SK-N-SH (cell line): ENCODE measurements around the gene HS1BP3. TPM values are rescaled to one million over a fixed set of nuclear protein-coding genes. Genes with fewer than 3 reads are reported as not detected.

Experiments used
- CTCF ChIA-PET: fragments of 300-600, 350-600 bp; formaldehyde crosslinking; extraction: SDS; loops from one replicate; lab custom pipeline; 2021; lab: Yijun Ruan, JAX
- POLR2A ChIA-PET: fragments of 350-600 bp; sonication (Branson Sonifier 250); formaldehyde crosslinking; extraction: SDS; loops from one replicate; lab custom pipeline; 2020; ENCODE audit warnings: antibody characterized with exemption, inconsistent platforms; lab: Yijun Ruan, JAX
- DNase-seq: peaks from one replicate; pipeline ENCODE4 v3.0.0; 2012
- H2AFZ ChIP-seq: fragments of 200-600 bp; sonication (generic); 2 replicates; pipeline ENCODE4 v1.8.1; 2016; ENCODE audit warnings: antibody characterized with exemption, mild to moderate bottlenecking, low read depth
- H3F3A ChIP-seq: fragments of 200-600 bp; sonication (generic); replicated peaks from 2 replicates; pipeline ENCODE3; 2016; ENCODE audit warnings: antibody characterized with exemption, mild to moderate bottlenecking; ENCODE audit not compliant: insufficient read depth
- H3K27ac ChIP-seq, 2 experiments: fragments of 200-500 bp in 1 of 2; fragments of 200-600 bp in 1 of 2; sonication (Bioruptor generic) in 1 of 2; sonication (generic), shearing (Covaris generic) in 1 of 2; 2 replicates each; pipeline versions ENCODE4 v1.5.1 to v1.6.1; 2014 to 2016; ENCODE audit warnings: low read depth in 2 of 2, inconsistent platforms in 1 of 2, low read length in 1 of 2, mild to moderate bottlenecking in 1 of 2, mixed read lengths in 1 of 2
- H3K27me3 ChIP-seq: fragments of 200-600 bp; sonication (generic), shearing (Covaris generic); 2 replicates; pipeline ENCODE4 v1.6.1; 2016; ENCODE audit warnings: mixed run types; ENCODE audit not compliant: insufficient read depth
- H3K36me3 ChIP-seq, 2 experiments: fragments of 200-500 bp in 1 of 2; fragments of 200-600 bp in 1 of 2; sonication (Bioruptor generic) in 1 of 2; sonication (generic) in 1 of 2; replicated peaks in 1 of 2; 2 replicates each; pipeline versions ENCODE3 to v1.5.1; 2014 to 2016; ENCODE audit warnings: low read length in 1 of 2, mild to moderate bottlenecking in 1 of 2; ENCODE audit not compliant: insufficient read depth in 2 of 2, control insufficient read depth in 1 of 2
- H3K4me1 ChIP-seq, 2 experiments: fragments of 200-500 bp in 1 of 2; fragments of 200-600 bp in 1 of 2; sonication (Bioruptor generic) in 1 of 2; sonication (generic), shearing (Covaris generic) in 1 of 2; 2 replicates each; pipeline versions ENCODE4 v1.5.1 to v1.6.1; 2014 to 2016; ENCODE audit warnings: low read depth in 1 of 2, low read length in 1 of 2, mixed run types in 1 of 2; ENCODE audit not compliant: insufficient read depth in 2 of 2, control insufficient read depth in 1 of 2
- H3K4me2 ChIP-seq: fragments of 200-600 bp; sonication (generic), shearing (Covaris generic); 2 replicates; pipeline ENCODE4 v1.6.1; 2017; ENCODE audit warnings: mixed run types
- H3K4me3 ChIP-seq, 2 experiments: fragments of 200-500 bp in 1 of 2; fragments of 200-600 bp in 1 of 2; sonication (Bioruptor generic) in 1 of 2; sonication (generic), shearing (Covaris generic) in 1 of 2; 2 replicates each; pipeline versions ENCODE4 v1.5.1 to v1.8.1; 2014 to 2016; ENCODE audit warnings: low read depth in 2 of 2, inconsistent platforms in 1 of 2, low read length in 1 of 2, mild to moderate bottlenecking in 1 of 2, mixed read lengths in 1 of 2, moderate library complexity in 1 of 2
- H3K79me2 ChIP-seq: fragments of 200-600 bp; sonication (generic); 2 replicates; pipeline ENCODE4 v1.8.1; 2017; ENCODE audit warnings: mild to moderate bottlenecking; ENCODE audit not compliant: insufficient read depth
- H3K9ac ChIP-seq: fragments of 200-600 bp; sonication (generic); 2 replicates; pipeline ENCODE4 v1.6.1; 2017; ENCODE audit warnings: mixed run types
- H3K9me2 ChIP-seq: fragments of 200-600 bp; sonication (generic); 2 replicates; pipeline ENCODE4 v1.6.1; 2017; ENCODE audit warnings: mixed run types
- H3K9me3 ChIP-seq: fragments of 200-600 bp; sonication (generic); 2 replicates; pipeline ENCODE4 v1.6.1; 2017; ENCODE audit warnings: mixed run types, mild to moderate bottlenecking, moderate library complexity
- H4K20me1 ChIP-seq: fragments of 200-600 bp; sonication (generic); 2 replicates; pipeline ENCODE4 v1.6.1; 2017; ENCODE audit warnings: mild to moderate bottlenecking, mixed run types; ENCODE audit not compliant: insufficient read depth
- ELF1 ChIP-seq: IDR thresholded peaks from 2 replicates; pipeline ENCODE4 v1.4.0; 2012
- EP300 ChIP-seq, 2 experiments: IDR thresholded peaks; 2 replicates each; pipeline versions ENCODE4 v1.4.0 to v1.6.1; 2012; ENCODE audit warnings: borderline replicate concordance in 1 of 2, low read depth in 1 of 2, low read length in 1 of 2
- GATA2 ChIP-seq: sonication (generic); formaldehyde crosslinking; IDR thresholded peaks from 2 replicates; pipeline ENCODE4 v1.5.0; 2020; ENCODE audit warnings: mild to moderate bottlenecking, missing genetic modification reagents
- NFIC ChIP-seq: IDR thresholded peaks from 2 replicates; pipeline ENCODE4 v1.4.0; 2012; ENCODE audit warnings: borderline replicate concordance
- NRF1 ChIP-seq: IDR thresholded peaks from 2 replicates; pipeline ENCODE4 v1.6.1; 2012; ENCODE audit warnings: low read depth, mild to moderate bottlenecking, low read length
- POLR2AphosphoS5 ChIP-seq: IDR thresholded peaks from 2 replicates; pipeline ENCODE4 v1.6.1; 2012; ENCODE audit warnings: low read depth, low read length
- RCOR1 ChIP-seq: fragments of 150-350 bp; IDR thresholded peaks from 2 replicates; pipeline ENCODE4 v1.6.1; 2017; ENCODE audit warnings: antibody characterized with exemption, low read length
- RXRA ChIP-seq: IDR thresholded peaks from 2 replicates; pipeline ENCODE4 v1.4.0; 2012; ENCODE audit warnings: low read depth, mild to moderate bottlenecking, borderline replicate concordance
- TCF12 ChIP-seq: IDR thresholded peaks from 2 replicates; pipeline ENCODE4 v1.4.0; 2012
- TEAD4 ChIP-seq: IDR thresholded peaks from 2 replicates; pipeline ENCODE4 v1.4.0; 2012; ENCODE audit warnings: mild to moderate bottlenecking, borderline replicate concordance; ENCODE audit not compliant: insufficient read depth
- USF2 ChIP-seq: fragments of 150-350 bp; IDR thresholded peaks from 2 replicates; pipeline ENCODE4 v1.6.1; 2017; ENCODE audit warnings: antibody characterized with exemption, low read length, low read depth, borderline replicate concordance
- YY1 ChIP-seq: IDR thresholded peaks from 2 replicates; pipeline ENCODE4 v1.4.0; 2012; ENCODE audit warnings: low read depth, mild to moderate bottlenecking
- WGBS: methylation state at CpG from one replicate; pipeline ENCODE4 v1.1.6; 2017; ENCODE audit warnings: low lambda C conversion rate; 5-methylcytosine and 5-hydroxymethylcytosine counted together
- polyA plus RNA-seq, 3 experiments: library from polyadenylated mRNA; depleted of rRNA; stranded (reverse); fragments of >200 nt; gene quantifications; 2 replicates each; pipeline ENCODE4 v1.2.3, GENCODE V29; 2012
- TF ChIP-seq, protein P1 (sequence below): IDR thresholded peaks from 2 replicates; pipeline ENCODE4 v1.4.0; 2012; ENCODE audit warnings: low read depth, borderline replicate concordance
- TF ChIP-seq, protein P2 (sequence below): fragments of 200-600 bp; sonication (generic); IDR thresholded peaks from 2 replicates; pipeline ENCODE4 v1.6.1; 2017; ENCODE audit warnings: antibody characterized with exemption, mild to moderate bottlenecking, moderate library complexity
- TF ChIP-seq, protein P3 (sequence below): fragments of 150-350 bp; IDR thresholded peaks from 2 replicates; pipeline ENCODE4 v1.6.1; 2016; ENCODE audit warnings: mild to moderate bottlenecking, low read depth, low read length

The HS1BP3 gene
- polyA plus RNA-seq, 1 of the 3 experiments (the other 2 are of a cell fraction), result 20.1 TPM

DNA sequence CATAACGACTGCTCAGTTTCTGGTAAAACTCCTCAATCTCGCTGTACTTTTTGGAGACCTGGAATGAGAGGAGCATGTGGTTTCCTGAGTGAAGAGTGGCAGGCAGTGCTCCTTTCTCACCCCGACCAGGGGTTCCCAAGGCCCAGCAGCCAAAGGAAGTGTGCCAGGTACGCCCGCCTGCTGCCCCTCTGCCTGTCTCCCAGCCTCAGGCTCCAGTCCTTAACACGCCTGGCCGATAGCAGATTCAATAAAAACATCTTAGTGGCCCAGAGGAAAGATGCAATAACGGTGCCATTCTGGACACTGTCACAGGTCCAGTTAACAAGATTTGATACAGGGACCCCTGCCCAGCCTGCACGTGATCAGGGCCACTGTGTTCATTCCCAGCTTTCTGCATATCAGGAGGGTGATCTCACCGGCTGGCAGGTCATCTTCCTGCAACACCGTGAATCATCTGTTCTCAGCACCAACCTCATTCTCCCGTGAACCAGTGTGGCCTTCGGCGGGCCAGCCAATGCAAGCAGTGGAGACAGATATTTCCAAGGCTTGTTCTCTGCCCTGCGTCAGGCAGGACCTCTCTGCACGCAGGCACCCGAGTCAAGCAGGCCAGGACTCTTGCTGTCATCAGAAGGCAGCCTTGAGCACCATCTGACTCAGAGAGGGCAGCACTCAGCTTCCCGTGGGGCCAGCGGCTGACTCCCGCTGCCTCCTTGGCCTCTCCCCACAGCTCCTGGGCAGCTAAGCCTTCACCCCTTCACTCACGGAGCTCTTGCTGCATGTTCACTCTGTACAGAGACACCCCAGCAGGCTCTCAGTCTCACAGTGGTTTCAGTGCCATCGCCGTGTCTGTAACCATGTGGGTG lies 9.5 kb downstream of the HS1BP3 start:
- H3K9me3 ChIP-seq, result no peaks in the 10 kb centered on the region
- peaks cover 13 to 18% of the 10 kb centered on the region in 2 experiments; a peak in 3 of 4 replicates for H3K4me1 ChIP-seq
- H4K20me1 ChIP-seq, result peaks cover 9% of the 10 kb centered on the region
- DNase-seq, result no peak
- no peaks in the 10 kb centered on the region for H3K9me2 ChIP-seq
- CTCF ChIA-PET, result interaction anchor here (0.8 to 10.9 kb wide), 39 partner anchors 8 to 338 kb away, joined by 3 to 188 read pairs (median 10); partner anchors contain the start of genes GDF7, HS1BP3 and RHOB
- H3K4me3 ChIP-seq, result no peak overlapping the region
- no peak overlapping the region for H3K9ac ChIP-seq
- H3K36me3 ChIP-seq, result peaks cover 0 to 19% of the 10 kb centered on the region in 2 experiments
- no peaks in the 10 kb centered on the region for H3K79me2 ChIP-seq
- H3K27me3 ChIP-seq, result no peaks in the 10 kb centered on the region
- H3F3A ChIP-seq, result peaks cover 4% of the 10 kb centered on the region
- 78% methylated on average over 23 of the region's 23 CpGs for WGBS
- H3K27ac ChIP-seq, result no peak overlapping the region
- TF ChIP-seq NRF1 (no peak), YY1 (no peak), USF2 (no peak), NFIC (no peak), EP300 (IDR thresholded peaks at IDR 0.05; ENCODE audit: borderline replicate concordance in 1 of 2, low read depth in 1 of 2, low read length in 1 of 2) (no peak), TEAD4 (no peak), GATA2 (peak; percentile 40; the same call in 1 of the 2 replicates), ELF1 (no peak), RCOR1 (no peak), POLR2AphosphoS5 (no peak), RXRA (no peak), TCF12 (no peak; the same call in 1 of the 2 replicates)
- TF ChIP-seq, protein P1, sequence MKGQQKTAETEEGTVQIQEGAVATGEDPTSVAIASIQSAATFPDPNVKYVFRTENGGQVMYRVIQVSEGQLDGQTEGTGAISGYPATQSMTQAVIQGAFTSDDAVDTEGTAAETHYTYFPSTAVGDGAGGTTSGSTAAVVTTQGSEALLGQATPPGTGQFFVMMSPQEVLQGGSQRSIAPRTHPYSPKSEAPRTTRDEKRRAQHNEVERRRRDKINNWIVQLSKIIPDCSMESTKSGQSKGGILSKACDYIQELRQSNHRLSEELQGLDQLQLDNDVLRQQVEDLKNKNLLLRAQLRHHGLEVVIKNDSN, result peak; percentile 27; the same call in 1 of the 2 replicates
- TF ChIP-seq, protein P2, sequence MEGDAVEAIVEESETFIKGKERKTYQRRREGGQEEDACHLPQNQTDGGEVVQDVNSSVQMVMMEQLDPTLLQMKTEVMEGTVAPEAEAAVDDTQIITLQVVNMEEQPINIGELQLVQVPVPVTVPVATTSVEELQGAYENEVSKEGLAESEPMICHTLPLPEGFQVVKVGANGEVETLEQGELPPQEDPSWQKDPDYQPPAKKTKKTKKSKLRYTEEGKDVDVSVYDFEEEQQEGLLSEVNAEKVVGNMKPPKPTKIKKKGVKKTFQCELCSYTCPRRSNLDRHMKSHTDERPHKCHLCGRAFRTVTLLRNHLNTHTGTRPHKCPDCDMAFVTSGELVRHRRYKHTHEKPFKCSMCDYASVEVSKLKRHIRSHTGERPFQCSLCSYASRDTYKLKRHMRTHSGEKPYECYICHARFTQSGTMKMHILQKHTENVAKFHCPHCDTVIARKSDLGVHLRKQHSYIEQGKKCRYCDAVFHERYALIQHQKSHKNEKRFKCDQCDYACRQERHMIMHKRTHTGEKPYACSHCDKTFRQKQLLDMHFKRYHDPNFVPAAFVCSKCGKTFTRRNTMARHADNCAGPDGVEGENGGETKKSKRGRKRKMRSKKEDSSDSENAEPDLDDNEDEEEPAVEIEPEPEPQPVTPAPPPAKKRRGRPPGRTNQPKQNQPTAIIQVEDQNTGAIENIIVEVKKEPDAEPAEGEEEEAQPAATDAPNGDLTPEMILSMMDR, result no peak
- TF ChIP-seq, protein P3, sequence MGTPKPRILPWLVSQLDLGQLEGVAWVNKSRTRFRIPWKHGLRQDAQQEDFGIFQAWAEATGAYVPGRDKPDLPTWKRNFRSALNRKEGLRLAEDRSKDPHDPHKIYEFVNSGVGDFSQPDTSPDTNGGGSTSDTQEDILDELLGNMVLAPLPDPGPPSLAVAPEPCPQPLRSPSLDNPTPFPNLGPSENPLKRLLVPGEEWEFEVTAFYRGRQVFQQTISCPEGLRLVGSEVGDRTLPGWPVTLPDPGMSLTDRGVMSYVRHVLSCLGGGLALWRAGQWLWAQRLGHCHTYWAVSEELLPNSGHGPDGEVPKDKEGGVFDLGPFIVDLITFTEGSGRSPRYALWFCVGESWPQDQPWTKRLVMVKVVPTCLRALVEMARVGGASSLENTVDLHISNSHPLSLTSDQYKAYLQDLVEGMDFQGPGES, result no peak
- POLR2A ChIA-PET, result interaction anchor here (3.7 kb wide), 1 partner anchor 194 kb away, joined by 39 read pairs; the partner anchor contains the start of gene RHOB
- no peak overlapping the region for H3K4me2 ChIP-seq
- H2AFZ ChIP-seq, result no peak overlapping the region
